HG03354 (cell line): ENCODE data around the gene TNIK.
"Not testable (repeated sequence)": the region's sequence is repeated elsewhere in the genome, so short reads cannot be mapped to it uniquely, and the experiment has no call there.

Experiments used
- ATAC-seq: cut with Tn5 transposase; IDR thresholded peaks from one replicate; pipeline ENCODE4 v1.9.1; 2021; ENCODE audit warnings: mild to moderate bottlenecking; ENCODE audit not compliant: unreplicated experiment, poor library complexity, severe bottlenecking

The TNIK gene

GRCh38 chr3:171393032-171393744 is 67.0 kb downstream of the TNIK start:
- no peak for ATAC-seq

- no peak for ATAC-seq
Observed at GRCh38 chr3:171391432-171391831, 68.8 kb downstream of the TNIK start.

GRCh38 chr3:171390051-171390941 is 69.9 kb downstream of the TNIK start:
- no peak for ATAC-seq

- no peak for ATAC-seq
Observed at GRCh38 chr3:171389491-171389890, 70.7 kb downstream of the TNIK start.

DNA sequence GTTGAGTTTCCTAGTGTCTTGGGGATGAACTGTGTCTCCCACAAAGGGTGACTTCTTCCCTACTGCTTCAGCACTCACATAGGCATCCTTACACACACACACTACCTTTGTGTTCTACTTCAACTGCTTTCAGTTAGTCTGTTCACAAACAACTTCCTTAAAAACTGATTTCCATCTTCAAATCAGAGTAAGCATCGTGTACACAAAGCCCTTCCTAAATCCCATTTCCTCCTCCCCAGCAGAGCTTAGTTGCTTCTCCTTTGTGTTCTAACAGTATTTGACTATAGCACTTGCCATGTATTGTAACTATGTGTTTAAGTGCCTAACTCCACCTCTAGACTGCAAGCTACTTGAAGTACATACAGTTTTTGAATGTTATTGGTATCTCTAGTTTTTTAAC is 71.7 kb downstream of the TNIK start:
- no peak for ATAC-seq

GRCh38 chr3:171387062-171387461 is 73.1 kb downstream of the TNIK start:
- ATAC-seq = no peak

DNA sequence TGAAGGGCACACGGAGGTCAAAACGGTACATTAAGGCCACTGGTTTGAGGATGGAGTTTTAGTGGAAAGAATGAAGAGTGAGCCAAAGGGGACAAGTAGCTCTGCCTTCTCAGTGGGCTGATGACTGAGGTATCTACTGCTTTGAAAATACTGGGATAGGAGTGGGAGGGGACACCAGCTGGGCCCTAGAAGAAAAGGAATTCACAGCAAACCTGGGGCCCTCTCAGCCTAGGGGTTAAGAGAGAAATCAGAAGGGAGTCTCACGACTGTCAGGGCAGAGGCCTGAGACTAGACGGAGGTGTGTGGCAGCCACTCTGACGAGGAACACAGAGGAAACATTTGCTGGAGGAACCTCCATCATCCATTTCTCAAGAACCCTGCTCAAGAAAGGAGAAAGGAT is 75.1 kb downstream of the TNIK start:
- ATAC-seq = no peak

- no peak for ATAC-seq
Observed at GRCh38 chr3:171384101-171384891, 75.9 kb downstream of the TNIK start.

DNA sequence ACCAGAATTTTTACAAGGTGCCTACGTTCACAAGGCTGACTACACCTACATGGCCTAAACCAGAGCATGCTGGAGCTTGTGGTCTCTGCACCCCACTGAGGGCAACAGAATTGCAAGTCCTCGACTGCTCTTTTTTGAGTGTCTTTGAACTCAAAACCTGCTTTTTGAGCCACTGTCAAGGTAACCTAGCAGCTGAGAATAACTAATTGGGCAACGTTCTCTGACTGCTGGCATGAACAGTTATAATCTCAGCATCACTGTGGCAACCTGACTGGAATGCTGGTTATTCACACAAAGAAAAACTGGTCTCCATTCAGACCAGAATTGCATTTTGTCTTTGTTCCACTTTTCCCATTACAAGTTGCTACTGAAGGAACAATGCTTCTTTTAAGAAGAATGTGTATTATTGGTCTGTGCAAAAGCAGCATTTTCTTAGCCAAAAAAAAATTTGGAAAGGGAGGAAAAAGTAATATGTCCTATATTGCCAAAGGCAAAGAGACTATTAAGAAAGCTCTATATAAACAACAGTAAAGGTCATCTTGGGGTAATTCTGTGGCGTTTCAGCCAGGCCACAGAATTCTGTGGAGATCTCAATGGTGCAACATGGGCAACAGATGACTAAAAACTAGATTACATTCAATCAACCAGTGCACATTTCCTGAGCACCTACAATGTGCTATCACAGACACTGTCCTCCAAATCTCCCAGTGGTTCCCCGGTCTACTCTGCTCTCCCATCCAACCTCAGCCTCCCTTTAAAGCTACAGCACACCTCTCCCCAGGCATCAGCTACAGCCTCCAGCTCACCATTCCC is 76.8 kb downstream of the TNIK start:
- ATAC-seq = no peak

DNA sequence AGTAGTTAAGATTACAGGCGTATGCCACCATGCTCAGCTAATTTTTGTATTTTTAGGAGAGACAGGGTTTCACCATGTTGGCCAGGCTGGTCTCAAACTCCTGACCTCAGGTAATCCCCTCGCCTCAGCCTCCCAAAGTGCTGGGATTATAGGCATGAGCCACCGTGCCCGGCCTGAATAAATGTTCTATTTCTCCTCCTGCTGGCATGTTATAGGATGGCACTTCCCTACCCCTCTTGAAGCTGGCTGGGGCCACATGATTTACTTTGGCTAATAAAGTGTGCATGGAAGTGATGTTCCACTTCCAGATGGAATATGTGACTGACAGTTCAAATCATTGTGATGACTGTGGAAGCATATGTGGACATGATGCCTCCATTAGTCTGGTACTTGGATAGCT is 77.9 kb downstream of the TNIK start:
- ATAC-seq = not testable (repeated sequence)

DNA sequence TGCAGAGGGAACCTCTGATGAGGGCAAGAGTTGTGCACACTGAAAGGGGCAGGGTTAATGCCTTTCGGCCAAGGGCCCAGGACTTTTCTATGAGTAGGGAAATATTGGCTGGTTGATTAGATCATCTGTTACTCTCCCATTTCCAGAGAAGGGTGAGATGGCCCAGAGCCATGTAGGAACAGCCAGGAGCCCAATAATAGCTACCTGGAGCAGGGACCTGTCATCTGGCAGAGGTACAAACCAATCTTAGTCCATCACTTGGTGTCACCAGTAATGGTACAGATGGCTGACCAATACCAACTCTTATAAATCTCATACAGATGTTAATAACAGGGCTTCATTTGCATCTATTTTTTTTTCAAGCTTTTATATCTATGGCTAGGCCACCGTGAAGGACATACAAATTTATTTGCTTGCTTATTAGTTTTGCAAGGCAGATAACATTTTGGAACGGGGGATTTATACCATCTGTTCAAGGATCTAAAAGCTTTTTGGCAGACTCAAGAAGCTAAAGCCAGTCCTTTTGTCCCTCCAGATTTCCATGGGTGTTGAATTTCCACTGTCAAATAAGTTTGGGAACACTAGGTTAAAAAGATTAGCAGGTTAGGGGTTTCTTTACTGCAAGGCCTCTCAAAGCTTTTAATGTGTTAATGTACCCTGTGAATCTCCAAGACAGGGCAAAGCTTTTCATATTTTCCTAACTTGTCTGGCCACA is 79.3 kb downstream of the TNIK start:
- ATAC-seq = no peak

GRCh38 chr3:171379961-171380483 is 80.2 kb downstream of the TNIK start:
- ATAC-seq = no peak

- no peak for ATAC-seq
Observed at GRCh38 chr3:171379281-171379680, 80.9 kb downstream of the TNIK start.

GRCh38 chr3:171378586-171378985 is 81.6 kb downstream of the TNIK start:
- no peak for ATAC-seq

GRCh38 chr3:171377859-171378258 is 82.3 kb downstream of the TNIK start:
- no peak for ATAC-seq

GRCh38 chr3:171376596-171376947 is 83.6 kb downstream of the TNIK start:
- ATAC-seq = no peak

DNA sequence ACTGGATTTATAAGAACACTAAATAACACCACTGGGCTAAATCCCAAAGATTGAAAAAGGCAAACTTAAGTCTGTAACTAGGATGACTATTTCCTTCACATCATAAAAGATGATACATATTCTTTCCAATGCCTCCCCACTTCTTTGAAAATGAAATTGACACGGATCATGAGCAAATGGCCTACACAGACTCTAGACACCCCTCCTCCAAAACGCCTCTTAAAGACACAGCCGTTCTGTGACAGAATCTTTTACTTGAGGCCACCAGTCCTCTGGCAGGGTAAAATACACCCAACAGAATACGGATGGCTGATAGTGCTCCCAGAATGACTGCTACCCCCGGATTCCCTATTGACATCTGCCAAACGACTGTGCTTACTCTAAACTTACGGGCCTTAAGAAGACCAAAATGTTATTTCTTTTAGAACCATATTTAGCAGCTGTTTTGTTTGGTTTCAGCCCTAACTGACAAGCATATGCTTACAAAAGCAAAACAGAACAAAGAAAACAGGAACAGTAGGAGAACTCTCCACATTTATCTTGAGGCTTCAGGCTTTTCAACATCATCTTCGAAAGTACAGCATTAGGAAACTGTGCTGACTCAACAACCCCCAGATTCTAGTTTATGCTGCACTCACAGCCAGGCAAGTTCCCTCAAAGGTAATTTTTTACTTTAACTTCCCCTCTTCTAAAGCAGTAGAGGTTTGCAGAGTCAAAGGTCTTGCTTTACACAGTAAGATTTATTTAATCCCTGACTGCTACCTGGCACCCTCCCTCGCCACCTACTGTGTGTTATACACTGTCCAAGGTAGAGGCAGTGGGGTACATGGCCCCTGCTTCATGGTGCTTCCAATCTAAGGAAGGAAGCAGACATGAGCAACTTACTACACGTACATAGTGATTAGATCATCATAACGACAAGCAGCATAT is 84.3 kb downstream of the TNIK start:
- no peak for ATAC-seq
